Ishikawa (cell line): Measurements from ENCODE around the gene PLA2G2F.

Experiments used
- EGR1 ChIP-seq: IDR thresholded peaks from 2 replicates; pipeline ENCODE4 v1.6.1; 2012
- EP300 ChIP-seq: IDR thresholded peaks from 2 replicates; pipeline ENCODE4 v1.6.1; 2012; ENCODE audit warnings: borderline replicate concordance
- FOXM1 ChIP-seq: IDR thresholded peaks from 2 replicates; pipeline ENCODE4 v1.6.1; 2012; ENCODE audit warnings: low read depth, borderline replicate concordance
- MAX ChIP-seq: IDR thresholded peaks from 2 replicates; pipeline ENCODE4 v1.6.1; 2012
- REST ChIP-seq: IDR thresholded peaks from 2 replicates; pipeline ENCODE4 v1.6.1; 2012; ENCODE audit warnings: low read depth, mild to moderate bottlenecking
- TAF1 ChIP-seq: IDR thresholded peaks from 2 replicates; pipeline ENCODE4 v1.6.1; 2012; ENCODE audit warnings: low read depth, mild to moderate bottlenecking
- TEAD4 ChIP-seq: IDR thresholded peaks from 2 replicates; pipeline ENCODE4 v1.6.1; 2012
- USF1 ChIP-seq: IDR thresholded peaks from 2 replicates; pipeline ENCODE4 v1.6.1; 2012
- YY1 ChIP-seq: IDR thresholded peaks from 2 replicates; pipeline ENCODE4 v1.6.1; 2012; ENCODE audit warnings: low read depth
- ZBTB7A ChIP-seq: IDR thresholded peaks from 2 replicates; pipeline ENCODE4 v1.6.1; 2012; ENCODE audit warnings: low read depth

DNA sequence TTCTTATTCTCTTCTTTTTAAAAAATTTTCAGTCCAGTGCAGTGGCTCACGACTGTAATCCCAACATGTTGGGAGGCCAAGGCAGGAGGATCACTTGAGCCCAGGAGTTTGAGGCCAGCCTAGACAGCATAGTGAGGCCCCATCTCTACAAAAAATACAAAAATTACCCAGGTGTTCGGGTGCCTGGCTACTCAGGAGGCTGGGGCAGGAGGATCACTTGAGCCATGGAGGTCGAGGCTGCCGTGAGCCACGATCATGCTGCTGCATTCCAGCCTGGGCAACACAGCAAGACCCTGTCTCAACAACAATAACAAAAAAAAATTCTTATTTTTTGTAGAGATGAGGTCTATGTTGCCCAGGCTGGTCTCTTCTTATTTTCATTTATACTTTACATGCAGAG, 27.7 kb upstream of the PLA2G2F start:
- no peak for TF ChIP-seq TAF1
- TF ChIP-seq MAX: no peak
- TF ChIP-seq REST: no peak
- no peak for TF ChIP-seq EGR1
- TF ChIP-seq FOXM1: no peak
- no peak for TF ChIP-seq USF1
- TF ChIP-seq EP300: no peak
- TF ChIP-seq ZBTB7A: no peak
- no peak for TF ChIP-seq YY1
- TF ChIP-seq TEAD4: no peak
